K562 (cell line): ENCODE measurements around the gene ZNF845. TPM values are rescaled to one million over a fixed set of nuclear protein-coding genes. Genes with fewer than 3 reads are reported as not detected.

Source experiments
- ATAC-seq: fragments of 200-7000 bp; cut with Tn5 transposase; 3 replicates; pipeline ENCODE4 v1.9.1; 2020; ENCODE audit warnings: moderate library complexity
- BruUV-seq: library from RNA; stranded (reverse); fragments of 400-500 nt; replicated peaks from 2 replicates; lab custom pipeline; 2021; lab: Mats Ljungman, UMichigan
- CTCF ChIA-PET: fragments of 300-600 bp; formaldehyde crosslinking; extraction: SDS; loops from one replicate; lab custom pipeline; 2021; ENCODE audit warnings: low intra/inter-chr PET ratio; lab: Yijun Ruan, JAX
- POLR2A ChIA-PET: fragments of 300-600, 350-650 bp; sonication (Branson Sonifier 250); formaldehyde crosslinking; extraction: SDS; loops from one replicate; lab custom pipeline; 2021; ENCODE audit warnings: antibody characterized with exemption, inconsistent platforms; lab: Yijun Ruan, JAX
- DNase-seq, 4 experiments: peaks; one replicate each; pipeline versions ENCODE4 v3.0.0 to v3.0.0-alpha.2; 2011 to 2018; ENCODE audit warnings: low spot score in 3 of 4, mixed read lengths in 3 of 4; ENCODE audit errors: extremely low read depth in 1 of 4
- FAIRE-seq: peaks from 2 replicates; lab custom pipeline; 2011; peaks lifted over from hg19 to GRCh38; lab: Jason Lieb, UNC
- H2AFZ ChIP-seq: 2 replicates; pipeline ENCODE4 v1.6.0; 2011; ENCODE audit warnings: low read depth, low read length, control low read depth, inconsistent platforms
- H3K27ac ChIP-seq: fragments of 200-600 bp; 3 replicates; pipeline ENCODE4 v1.8.0; 2011; ENCODE audit warnings: low read depth, mild to moderate bottlenecking, control low read depth, inconsistent platforms, low read length, moderate library complexity, mixed read lengths; ENCODE audit errors: extremely low read depth
- H3K27me3 ChIP-seq, 2 experiments: fragments of 300-600 bp in 1 of 2; 2 replicates in 1 of 2; 3 replicates in 1 of 2; pipeline versions ENCODE4 v1.6.0 to v1.8.0; 2011; ENCODE audit warnings: inconsistent platforms in 2 of 2, low read length in 2 of 2, mild to moderate bottlenecking in 1 of 2, mixed read lengths in 1 of 2, moderate library complexity in 1 of 2; ENCODE audit not compliant: control insufficient read depth in 2 of 2, insufficient read depth in 2 of 2
- H3K36me3 ChIP-seq: fragments of 300-600 bp; 3 replicates; pipeline ENCODE4 v1.8.0; 2011; ENCODE audit warnings: mild to moderate bottlenecking, low read length, inconsistent platforms; ENCODE audit not compliant: control insufficient read depth, insufficient read depth
- H3K4me1 ChIP-seq, 2 experiments: fragments of 200-600 bp in 1 of 2; replicated peaks in 1 of 2; 2 replicates in 1 of 2; 3 replicates in 1 of 2; pipeline versions ENCODE4 v1.5.1 to v1.8.0; 2011; ENCODE audit warnings: inconsistent platforms in 2 of 2, low read length in 2 of 2, mild to moderate bottlenecking in 1 of 2, mixed read lengths in 1 of 2, moderate library complexity in 1 of 2; ENCODE audit not compliant: control insufficient read depth in 2 of 2, insufficient read depth in 2 of 2
- H3K4me2 ChIP-seq: 2 replicates; pipeline ENCODE4 v1.6.1; 2011; ENCODE audit warnings: low read length, control low read depth, inconsistent platforms, mixed read lengths; ENCODE audit not compliant: insufficient read depth
- H3K4me3 ChIP-seq: fragments of 200-600 bp; sonication (generic), shearing (Covaris generic); 2 replicates; pipeline ENCODE4 v1.5.1; 2016; ENCODE audit warnings: control low read depth, inconsistent platforms
- H3K79me2 ChIP-seq: fragments of 200-600 bp; 3 replicates; pipeline ENCODE4 v1.8.0; 2011; ENCODE audit warnings: low read length, inconsistent platforms; ENCODE audit not compliant: control insufficient read depth, insufficient read depth
- H3K9ac ChIP-seq, 2 experiments: 2 replicates each; pipeline versions ENCODE4 v1.6.0 to v1.6.1; 2011; ENCODE audit warnings: low read depth in 2 of 2, low read length in 2 of 2, control low read depth in 1 of 2, inconsistent platforms in 1 of 2, mild to moderate bottlenecking in 1 of 2, mixed read lengths in 1 of 2; ENCODE audit not compliant: insufficient read depth in 1 of 2
- H3K9me1 ChIP-seq: one replicate; pipeline ENCODE4 v1.6.0; 2011; ENCODE audit warnings: inconsistent platforms, mild to moderate bottlenecking, low read length, moderate library complexity; ENCODE audit not compliant: control insufficient read depth, insufficient read depth
- H3K9me3 ChIP-seq: replicated peaks from 2 replicates; pipeline ENCODE4 v1.5.1; 2011; ENCODE audit warnings: low read depth, low read length, inconsistent platforms; ENCODE audit not compliant: control insufficient read depth, insufficient read depth
- H4K20me1 ChIP-seq: replicated peaks from 2 replicates; pipeline ENCODE4 v1.6.1; 2011; ENCODE audit warnings: low read length, inconsistent platforms, mixed read lengths; ENCODE audit not compliant: control insufficient read depth, insufficient read depth
- ATF6 ChIP-seq: sonication (generic); formaldehyde crosslinking; IDR thresholded peaks from 2 replicates; pipeline ENCODE4 v1.4.0; 2020; ENCODE audit warnings: mild to moderate bottlenecking, missing genetic modification reagents
- CREB1 ChIP-seq, 2 experiments: sonication (generic) in 1 of 2; formaldehyde crosslinking in 1 of 2; IDR thresholded peaks; 2 replicates each; pipeline versions ENCODE4 v1.6.1 to v1.8.0; 2012 to 2022; ENCODE audit warnings: inconsistent platforms in 1 of 2, mild to moderate bottlenecking in 1 of 2, missing genetic modification reagents in 1 of 2, moderate library complexity in 1 of 2
- MAZ ChIP-seq, 2 experiments: fragments of 450-650 bp in 1 of 2; sonication (generic) in 1 of 2; formaldehyde crosslinking; IDR thresholded peaks in 1 of 2; conservative IDR thresholded peaks in 1 of 2; 2 replicates each; pipeline versions ENCODE4 v1.4.0 to v1.5.0; 2020; ENCODE audit warnings: mild to moderate bottlenecking in 1 of 2, missing genetic modification reagents in 1 of 2
- MCM3 ChIP-seq: fragments of 450-650 bp; IDR thresholded peaks from 2 replicates; pipeline ENCODE4 v1.6.1; 2016
- NCOR1 ChIP-seq: fragments of 450-650 bp; IDR thresholded peaks from 2 replicates; pipeline ENCODE4 v1.6.1; 2016; ENCODE audit warnings: mild to moderate bottlenecking, moderate library complexity
- NFRKB ChIP-seq: fragments of 450-650 bp; IDR thresholded peaks from 2 replicates; pipeline ENCODE4 v1.6.1; 2016; ENCODE audit warnings: low read depth
- NRF1 ChIP-seq, 2 experiments: fragments of 450-650 bp; IDR thresholded peaks in 1 of 2; conservative IDR thresholded peaks in 1 of 2; 2 replicates each; pipeline ENCODE4 v1.6.1; 2014; ENCODE audit warnings: mild to moderate bottlenecking in 2 of 2
- SUPT5H ChIP-seq: fragments of 450-650 bp; IDR thresholded peaks from 2 replicates; pipeline ENCODE4 v1.6.1; 2016
- ZBTB40 ChIP-seq, 2 experiments: fragments of 450-650 bp in 1 of 2; sonication (generic) in 1 of 2; formaldehyde crosslinking in 1 of 2; IDR thresholded peaks; 2 replicates each; pipeline versions ENCODE4 v1.7.1 to v1.9.0; 2016 to 2022; ENCODE audit warnings: inconsistent platforms in 1 of 2, mild to moderate bottlenecking in 1 of 2, missing genetic modification reagents in 1 of 2
- WGBS: fragments of 100-300 bp; shearing (Covaris generic); methylation state at CpG from one replicate; pipeline ENCODE4 v1.1.6; 2016; ENCODE audit warnings: low coverage, mixed read lengths; ENCODE audit not compliant: insufficient coverage; ENCODE audit errors: missing lambda C conversion rate; 5-methylcytosine and 5-hydroxymethylcytosine counted together
- in situ Hi-C: fragments of 300-500 bp; cut with MboI; formaldehyde crosslinking; loops from 4 replicates; pipeline ENCODE4 v1.15.0; 2018; ENCODE audit warnings: inconsistent platforms, mixed read lengths
- intact Hi-C: fragments of 100-400 bp; cut with micrococcal nuclease; formaldehyde crosslinking; loops from 2 replicates; pipeline ENCODE4 v1.14.2; 2022
- polyA plus RNA-seq, 8 experiments: library from polyadenylated mRNA; depleted of rRNA in 4 of 8; stranded (reverse) in 5 of 8; unstranded in 3 of 8; fragments of >200 nt; fragmentation: Nextera tagmentation in 2 of 8; fragmentation: Illumina TruSeq in 1 of 8; extraction: Ambion mirVana in 2 of 8; extraction: Trizol in 1 of 8; gene quantifications; 2 replicates each; pipeline versions ENCODE4 v1.2.1 to v1.2.3, GENCODE V29; 2011 to 2014; ENCODE audit warnings: inconsistent platforms in 1 of 8, missing spikeins in 1 of 8
- total RNA-seq, 7 experiments: library from RNA; depleted of rRNA in 6 of 7; stranded (reverse); fragments of >200 nt in 6 of 7; fragmentation: Illumina TruSeq in 2 of 7; extraction: Trizol in 2 of 7; gene quantifications; 2 replicates each; pipeline versions ENCODE4 v1.2.1 to v1.2.3, GENCODE V29; 2011 to 2021; ENCODE audit warnings: low replicate concordance in 1 of 7

The ZNF845 gene
- total and polyA plus RNA-seq, 9 of the 15 experiments (the other 6 are each of a cell fraction or from before 2014, with no cell fraction given), result 1.9 to 13.2 (median 6.4) TPM

- Histone ChIP-seq H3K27ac (peak within 1 kb of the TSS; percentile 74), H3K36me3 (no peaks in the 10 kb centered on the region), H3K79me2 (no peaks in the 10 kb centered on the region), H2AFZ (peak within 1 kb of the TSS; percentile 87), H3K9me1 (no peaks in the 10 kb centered on the region), H4K20me1 (no peaks in the 10 kb centered on the region), H3K9ac (peak within 1 kb of the TSS; percentile 69 to 85), H3K4me2 (peak within 1 kb of the TSS; percentile 65), H3K4me3 (peak within 1 kb of the TSS; percentile 51), H3K27me3 (no peaks in the 10 kb centered on the region), H3K9me3 (no peaks in the 10 kb centered on the region), H3K4me1 (peaks cover 0 to 4% of the 10 kb centered on the region in 2 experiments; a peak in 2 of 5 replicates)
- in situ Hi-C loops (loop anchor here (5.0 kb wide), 1 partner anchor 678 kb away; no protein-coding TSS in a partner anchor), intact Hi-C loops (no loop called here)
- no TSS peak for BruUV-seq
- POLR2A ChIA-PET, result interaction anchor here (0.5 kb wide), 1 partner anchor 25 kb away, joined by 3 read pairs; no protein-coding TSS in a partner anchor
- peak; percentile 83 to 86 (median 84) for DNase-seq
- CTCF ChIA-PET, result no interaction called here
- WGBS, result 45% methylated on average over 26 of the region's 45 CpGs
- ATAC-seq, result peak; percentile 100
- no peak for FAIRE-seq
- TF ChIP-seq NRF1 (conservative IDR thresholded peaks at IDR 0.05 in 1 of 2, IDR thresholded peaks at IDR 0.05 in 1 of 2) (peak; percentile 59 to 72), NFRKB (no peak), MCM3 (no peak), ATF6 (CRISPR knock-in tag) (no peak), CREB1 (IDR thresholded peaks at IDR 0.05) (no peak), CREB1 (CRISPR knock-in tag; IDR thresholded peaks at IDR 0.05) (no peak), SUPT5H (0 out of 2 replicates have a peak, but pooled peaks have one; percentile 55), MAZ (CRISPR knock-in tag; conservative IDR thresholded peaks at IDR 0.05 in 1 of 2, IDR thresholded peaks at IDR 0.05 in 1 of 2) (peak in 1 of 2 experiments; percentile 47; a peak in 1 of 4 replicates), NCOR1 (no peak), ZBTB40 (IDR thresholded peaks at IDR 0.05) (0 out of 2 replicates have a peak, but pooled peaks have one; percentile 43), ZBTB40 (CRISPR knock-in tag; IDR thresholded peaks at IDR 0.05) (no peak)
Observed at GRCh38 chr19:53365134-53365898, 31.8 kb downstream of the ZNF845 start, which contains the start of gene ZNF525. ZNF525 (plus strand) TSS chr19:53365705; CDS start chr19:53372282, 6,577 bp downstream.
